Central memory CD8-positive, alpha-beta T cell (primary cell): ENCODE results near the gene HPCAL4.

Experiments used
- ATAC-seq: fragments of 150-1000 bp; cut with Tn5 transposase; replicated peaks from 2 replicates; pipeline ENCODE4 v1.10.0; 2022; ENCODE audit warnings: mild to moderate bottlenecking, moderate FRiP score, moderate number of reproducible peaks; ENCODE audit not compliant: poor library complexity, severe bottlenecking; ENCODE audit errors: extremely low read depth
- DNase-seq, 2 donors: peaks; one replicate each; pipeline ENCODE4 v3.0.0; 2021; ENCODE audit warnings: low spot score in 2 of 2
- H3K27ac Mint-ChIP-seq: one replicate; pipeline ENCODE4 v1.8.0; 2022; ENCODE audit warnings: low read depth, mild to moderate bottlenecking, moderate library complexity, mixed read lengths
- H3K27me3 Mint-ChIP-seq: one replicate; pipeline ENCODE4 v1.8.0; 2022; ENCODE audit warnings: mixed read lengths
- H3K36me3 Mint-ChIP-seq: one replicate; pipeline ENCODE4 v1.8.0; 2022; ENCODE audit warnings: mild to moderate bottlenecking, moderate library complexity, mixed read lengths; ENCODE audit not compliant: insufficient read depth
- H3K4me1 Mint-ChIP-seq: one replicate; pipeline ENCODE4 v1.8.0; 2022; ENCODE audit warnings: mixed read lengths
- H3K4me3 Mint-ChIP-seq: one replicate; pipeline ENCODE4 v1.8.0; 2022; ENCODE audit warnings: mild to moderate bottlenecking, moderate library complexity, mixed read lengths
- H3K9me3 Mint-ChIP-seq: one replicate; pipeline ENCODE4 v1.8.0; 2022; ENCODE audit warnings: mixed read lengths

The HPCAL4 gene

GRCh38 chr1:39721664-39722063 lies 30.4 kb upstream of the HPCAL4 start:
- Mint-ChIP-seq H3K9me3 (no peaks in the 10 kb centered on the region), H3K27ac (no peak overlapping the region), H3K36me3 (no peaks in the 10 kb centered on the region), H3K4me3 (no peak overlapping the region), H3K4me1 (no peaks in the 10 kb centered on the region), H3K27me3 (peaks cover 40% of the 10 kb centered on the region)
- DNase-seq: no peak
- no peak for ATAC-seq

- Mint-ChIP-seq H3K9me3 (no peaks in the 10 kb centered on the region), H3K4me1 (no peaks in the 10 kb centered on the region), H3K4me3 (no peak overlapping the region), H3K27me3 (peaks cover 36% of the 10 kb centered on the region), H3K36me3 (no peaks in the 10 kb centered on the region), H3K27ac (no peak overlapping the region)
- no peak for DNase-seq
- no peak for ATAC-seq
Measured at GRCh38 chr1:39720094-39720999, 29.1 kb upstream of the HPCAL4 start.

GRCh38 chr1:39717809-39718208 lies 26.6 kb upstream of the HPCAL4 start:
- no peaks in the 10 kb centered on the region for H3K36me3 Mint-ChIP-seq
- ATAC-seq: no peak
- peaks cover 27% of the 10 kb centered on the region for H3K27me3 Mint-ChIP-seq

GRCh38 chr1:39713557-39713956 lies 22.3 kb upstream of the HPCAL4 start:
- H3K27me3 Mint-ChIP-seq: peaks cover 26% of the 10 kb centered on the region
- no peaks in the 10 kb centered on the region for H3K9me3 Mint-ChIP-seq
- no peaks in the 10 kb centered on the region for H3K36me3 Mint-ChIP-seq

More at GRCh38 chr1:39717809-39718208, 26.6 kb upstream of the HPCAL4 start:
- DNase-seq: no peak
- H3K27ac Mint-ChIP-seq: no peak overlapping the region
- H3K9me3 Mint-ChIP-seq: no peaks in the 10 kb centered on the region
- no peak overlapping the region for H3K4me3 Mint-ChIP-seq
- H3K4me1 Mint-ChIP-seq: no peaks in the 10 kb centered on the region

GRCh38 chr1:39711966-39712340 lies 20.7 kb upstream of the HPCAL4 start:
- ATAC-seq (no peak), DNase-seq (no peak)
- peaks cover 10% of the 10 kb centered on the region for H3K27me3 Mint-ChIP-seq
- H3K27ac Mint-ChIP-seq: no peak overlapping the region
- no peak overlapping the region for H3K4me3 Mint-ChIP-seq
- H3K9me3 Mint-ChIP-seq: no peaks in the 10 kb centered on the region
- no peaks in the 10 kb centered on the region for H3K36me3 Mint-ChIP-seq
- no peaks in the 10 kb centered on the region for H3K4me1 Mint-ChIP-seq

More at GRCh38 chr1:39713557-39713956, 22.3 kb upstream of the HPCAL4 start:
- no peak overlapping the region for H3K27ac Mint-ChIP-seq
- DNase-seq: no peak
- no peak for ATAC-seq
- no peak overlapping the region for H3K4me3 Mint-ChIP-seq
- no peaks in the 10 kb centered on the region for H3K4me1 Mint-ChIP-seq

- Mint-ChIP-seq H3K9me3 (no peaks in the 10 kb centered on the region), H3K27me3 (peaks cover 4% of the 10 kb centered on the region), H3K36me3 (no peaks in the 10 kb centered on the region), H3K4me1 (no peaks in the 10 kb centered on the region), H3K27ac (no peak overlapping the region), H3K4me3 (no peak overlapping the region)
- DNase-seq (no peak), ATAC-seq (no peak)
Measured at GRCh38 chr1:39711104-39711965, 20.1 kb upstream of the HPCAL4 start.

- H3K9me3 Mint-ChIP-seq: no peaks in the 10 kb centered on the region
- no peak for DNase-seq
- no peaks in the 10 kb centered on the region for H3K36me3 Mint-ChIP-seq
- no peak overlapping the region for H3K27ac Mint-ChIP-seq
- no peak for ATAC-seq
- no peaks in the 10 kb centered on the region for H3K4me1 Mint-ChIP-seq
- H3K27me3 Mint-ChIP-seq: no peaks in the 10 kb centered on the region
- no peak overlapping the region for H3K4me3 Mint-ChIP-seq
Measured at GRCh38 chr1:39707506-39707905, 16.3 kb upstream of the HPCAL4 start.

- Mint-ChIP-seq H3K9me3 (no peaks in the 10 kb centered on the region), H3K4me1 (no peaks in the 10 kb centered on the region), H3K4me3 (no peak overlapping the region), H3K27ac (no peak overlapping the region), H3K36me3 (peaks cover 2% of the 10 kb centered on the region), H3K27me3 (no peaks in the 10 kb centered on the region)
- no peak for DNase-seq
- no peak for ATAC-seq
Measured at GRCh38 chr1:39704757-39705156, 13.5 kb upstream of the HPCAL4 start.

- H3K9me3 Mint-ChIP-seq: no peaks in the 10 kb centered on the region
- H3K36me3 Mint-ChIP-seq: peaks cover 4% of the 10 kb centered on the region
- ATAC-seq (no peak), DNase-seq (no peak)
- no peak overlapping the region for H3K4me3 Mint-ChIP-seq
- H3K27me3 Mint-ChIP-seq: peaks cover 11% of the 10 kb centered on the region
- no peak overlapping the region for H3K27ac Mint-ChIP-seq
- no peaks in the 10 kb centered on the region for H3K4me1 Mint-ChIP-seq
Measured at GRCh38 chr1:39701049-39701439, 9.8 kb upstream of the HPCAL4 start.

- H3K27ac Mint-ChIP-seq: no peak overlapping the region
- peaks cover 14% of the 10 kb centered on the region for H3K27me3 Mint-ChIP-seq
- no peak for DNase-seq
- ATAC-seq: no peak
- no peaks in the 10 kb centered on the region for H3K9me3 Mint-ChIP-seq
- H3K4me3 Mint-ChIP-seq: no peak overlapping the region
- H3K4me1 Mint-ChIP-seq: no peaks in the 10 kb centered on the region
- H3K36me3 Mint-ChIP-seq: peaks cover 6% of the 10 kb centered on the region
Measured at GRCh38 chr1:39700348-39700747, 9.1 kb upstream of the HPCAL4 start.

- peaks cover 7% of the 10 kb centered on the region for H3K36me3 Mint-ChIP-seq
- H3K4me1 Mint-ChIP-seq: no peaks in the 10 kb centered on the region
- peaks cover 21% of the 10 kb centered on the region for H3K27me3 Mint-ChIP-seq
- no peak overlapping the region for H3K4me3 Mint-ChIP-seq
- ATAC-seq (no peak), DNase-seq (no peak)
- no peak overlapping the region for H3K27ac Mint-ChIP-seq
- H3K9me3 Mint-ChIP-seq: no peaks in the 10 kb centered on the region
Measured at GRCh38 chr1:39699419-39699818, 8.2 kb upstream of the HPCAL4 start.

GRCh38 chr1:39698568-39698967 lies 7.3 kb upstream of the HPCAL4 start:
- Mint-ChIP-seq H3K4me3 (no peak overlapping the region), H3K9me3 (no peaks in the 10 kb centered on the region), H3K27ac (no peak overlapping the region), H3K4me1 (no peaks in the 10 kb centered on the region), H3K36me3 (peaks cover 7% of the 10 kb centered on the region), H3K27me3 (peaks cover 21% of the 10 kb centered on the region)
- no peak for DNase-seq
- no peak for ATAC-seq

GRCh38 chr1:39696448-39696847 lies 5.2 kb upstream of the HPCAL4 start:
- H3K27me3 Mint-ChIP-seq: peaks cover 21% of the 10 kb centered on the region
- H3K9me3 Mint-ChIP-seq: no peaks in the 10 kb centered on the region
- H3K4me1 Mint-ChIP-seq: no peaks in the 10 kb centered on the region
- ATAC-seq (no peak), DNase-seq (no peak)
- no peak overlapping the region for H3K27ac Mint-ChIP-seq
- H3K4me3 Mint-ChIP-seq: no peak overlapping the region
- peaks cover 7% of the 10 kb centered on the region for H3K36me3 Mint-ChIP-seq
